ENCODE results near the gene CCDC85A.
"Not testable (repeated sequence)": the region's sequence is repeated elsewhere in the genome, so short reads cannot be mapped to it uniquely, and the experiment has no call there.

Gene CCDC85A

DNA sequence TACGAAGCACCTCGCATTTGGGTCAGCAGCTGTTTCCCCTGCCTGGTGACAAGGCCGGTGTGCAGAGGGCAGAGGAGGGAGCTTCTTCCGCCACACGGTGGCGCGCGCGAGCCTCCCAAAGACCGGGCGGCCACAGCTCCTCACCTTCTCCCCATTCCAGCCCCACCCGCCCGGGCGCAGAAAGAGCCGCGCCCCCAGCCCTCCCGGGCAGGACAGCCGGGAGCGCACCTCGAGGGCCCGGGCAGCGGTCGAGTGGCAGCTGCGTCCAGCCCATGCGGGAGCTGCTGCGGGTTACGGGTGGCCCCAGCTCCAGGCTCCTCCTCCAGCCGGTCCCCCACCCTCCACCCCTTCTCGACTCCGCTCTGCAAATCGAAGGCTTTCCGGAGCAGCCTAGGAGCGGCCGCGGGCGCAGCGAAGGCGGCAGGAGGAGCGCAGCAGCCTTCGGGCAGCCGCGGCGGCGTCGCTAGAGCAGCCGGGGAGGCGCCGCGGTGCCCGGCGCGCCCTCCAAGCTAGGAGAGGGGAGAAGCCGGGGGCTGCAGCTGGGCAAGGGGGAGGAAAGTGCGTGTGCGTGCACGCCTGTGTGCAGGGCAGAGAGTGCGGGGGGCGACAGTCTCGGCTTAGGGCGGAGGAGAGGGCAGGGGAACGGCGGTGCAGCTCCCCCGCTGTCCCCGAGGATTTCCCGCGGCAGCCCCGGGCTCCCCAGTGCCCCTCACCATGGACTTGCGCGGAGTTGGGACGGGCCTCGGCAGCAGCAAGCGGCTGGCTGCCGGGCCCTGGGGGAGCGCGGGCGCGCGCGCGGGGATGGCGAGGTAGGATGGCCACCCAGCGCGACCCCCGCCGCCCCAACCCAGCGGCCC, at the start of gene CCDC85A:
TSS of gene CCDC85A (plus strand) at position 348 of the 857 bp plus-strand sequence. CDS start 635 bp downstream, outside the sequence.
- DNase-seq = peak; percentile 62

GRCh38 chr2:56134861-56135260, 48.9 kb upstream of the CCDC85A start:
- no peak for DNase-seq

DNA sequence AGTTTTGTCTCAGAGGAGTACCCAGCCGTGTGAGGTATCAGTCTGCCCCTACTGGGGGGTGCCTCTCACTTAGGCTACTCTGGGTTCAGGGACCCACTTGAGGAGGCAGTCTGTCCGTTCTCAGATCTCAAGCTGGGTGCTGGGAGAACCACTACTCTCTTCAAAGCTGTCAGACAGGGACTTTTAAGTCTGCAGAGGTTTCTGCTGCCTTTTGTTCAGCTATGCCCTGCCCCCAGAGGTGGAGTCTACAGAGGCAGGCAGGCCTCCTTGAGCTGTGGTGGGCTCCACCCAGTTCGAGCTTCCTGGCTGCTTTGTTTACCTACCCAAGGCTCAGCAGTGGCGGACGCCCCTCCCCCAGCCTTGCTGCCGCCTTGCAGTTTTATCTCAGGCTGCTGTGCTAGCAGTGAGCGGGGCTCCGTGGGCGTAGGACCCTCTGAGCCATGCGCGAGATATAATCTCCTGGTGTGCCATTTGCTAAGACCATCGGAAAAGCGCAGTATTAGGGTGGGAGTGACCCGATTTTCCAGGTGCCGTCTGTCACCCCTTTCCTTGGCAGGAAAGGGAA, 41.2 kb upstream of the CCDC85A start:
- DNase-seq = not testable (repeated sequence)

- no peak for DNase-seq
Observed at GRCh38 chr2:56147907-56148306, 35.9 kb upstream of the CCDC85A start.

DNA sequence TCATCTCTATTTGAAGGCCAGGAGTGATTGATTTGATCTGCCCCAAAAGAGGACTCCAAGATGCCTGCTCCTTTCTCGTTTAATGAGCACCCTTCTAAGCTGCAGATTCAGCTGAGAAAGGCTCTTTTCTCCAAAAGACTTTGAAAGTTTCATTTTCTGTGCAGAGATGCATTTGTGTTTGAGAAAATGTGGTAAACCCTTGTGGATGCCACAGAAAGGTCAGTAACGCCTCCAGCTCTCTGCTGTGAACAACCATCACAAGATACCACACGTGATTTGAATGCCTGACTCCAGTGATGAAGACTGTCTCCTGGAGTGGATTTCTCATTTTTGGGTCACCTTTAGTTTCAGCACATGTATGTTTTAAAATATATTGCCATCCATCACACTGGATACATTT, 35.0 kb upstream of the CCDC85A start:
- DNase-seq = no peak

DNA sequence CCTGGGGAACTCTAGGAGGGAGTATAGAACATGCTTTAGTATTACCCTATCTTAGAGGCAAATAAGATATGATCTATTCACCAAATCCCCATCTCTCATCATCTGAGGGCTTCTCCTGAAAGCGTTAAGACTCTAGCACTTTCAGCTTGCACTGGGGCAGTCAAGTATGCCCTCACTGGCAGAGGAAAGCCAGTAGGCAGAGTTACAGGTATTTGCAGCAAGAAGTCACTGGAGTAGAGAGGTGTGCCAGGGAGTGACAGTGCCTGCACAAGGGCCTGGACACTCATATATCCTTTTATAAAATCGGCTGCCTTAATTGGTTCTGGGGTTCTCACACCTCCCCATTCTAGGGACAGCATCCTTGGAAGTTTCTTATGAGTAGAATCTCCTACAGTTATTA, 31.9 kb upstream of the CCDC85A start:
- DNase-seq = no peak

- DNase-seq = no peak
Observed at GRCh38 chr2:56155188-56155587, 28.6 kb upstream of the CCDC85A start.

GRCh38 chr2:56159875-56160274, 23.9 kb upstream of the CCDC85A start:
- DNase-seq = not testable (repeated sequence)

DNA sequence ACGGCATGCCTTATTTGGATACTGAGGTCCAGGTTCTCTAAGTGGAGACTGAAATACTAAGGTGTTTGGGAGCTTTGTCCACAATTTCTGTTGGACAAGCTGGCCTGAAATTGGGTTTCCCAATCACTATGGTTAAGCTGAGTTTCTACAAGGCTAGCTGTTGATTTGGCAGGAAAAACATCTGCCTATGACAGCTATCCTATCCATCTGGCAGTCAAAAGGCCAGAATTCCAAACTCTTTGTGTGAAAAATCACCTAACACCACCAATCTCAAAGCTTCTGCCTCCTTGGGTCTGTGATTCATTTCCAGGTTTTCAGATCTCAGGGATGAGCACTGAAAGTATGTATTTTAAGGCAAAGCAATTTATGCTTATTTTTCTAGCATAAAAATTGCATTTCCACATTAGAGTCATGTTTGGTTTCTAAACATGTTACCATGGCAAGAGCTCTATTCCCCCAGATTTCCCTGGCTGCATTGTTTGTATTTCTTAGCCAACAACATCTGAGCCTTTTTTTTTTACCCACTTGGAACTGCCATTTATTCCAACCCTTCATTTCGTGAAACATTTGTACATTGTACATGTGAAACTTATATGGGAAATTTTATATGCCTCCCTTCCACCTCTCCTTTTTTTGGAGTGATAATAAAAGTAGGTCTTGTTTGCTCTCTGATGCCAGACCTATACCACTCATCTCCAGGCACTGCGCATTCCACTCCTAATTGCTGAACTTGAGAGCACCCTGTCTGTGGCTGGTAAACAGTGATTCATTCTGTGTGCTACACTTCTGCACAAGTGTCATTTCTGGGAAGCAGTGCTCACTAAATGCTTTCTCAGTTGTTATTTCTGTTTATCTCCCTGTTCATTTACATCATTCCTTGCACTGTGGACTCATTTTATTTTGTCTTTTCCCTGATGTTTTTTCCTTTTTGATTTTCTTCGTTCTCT, 15.9 kb upstream of the CCDC85A start:
- peak; percentile 54 for DNase-seq

GRCh38 chr2:56169521-56169920, 14.3 kb upstream of the CCDC85A start:
- no peak for DNase-seq

DNA sequence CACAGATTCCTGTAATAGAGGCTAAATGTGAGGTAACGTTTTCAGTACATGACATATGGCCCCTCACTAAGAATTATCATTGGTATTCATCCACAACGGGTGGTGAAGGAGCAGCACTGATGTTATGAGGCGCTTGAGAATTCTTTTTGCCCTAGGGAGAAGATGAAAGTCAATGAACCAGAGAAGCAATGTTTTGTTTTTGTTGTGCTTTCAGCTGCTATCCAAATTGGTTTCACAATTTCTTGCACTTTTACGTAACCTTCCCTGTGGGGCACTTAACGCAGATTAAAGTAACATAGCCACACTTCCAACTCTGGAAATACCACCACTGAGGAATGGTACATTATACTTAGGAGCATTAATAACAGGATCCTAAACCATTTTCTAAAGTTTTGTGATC, 13.3 kb upstream of the CCDC85A start:
- DNase-seq = no peak

DNA sequence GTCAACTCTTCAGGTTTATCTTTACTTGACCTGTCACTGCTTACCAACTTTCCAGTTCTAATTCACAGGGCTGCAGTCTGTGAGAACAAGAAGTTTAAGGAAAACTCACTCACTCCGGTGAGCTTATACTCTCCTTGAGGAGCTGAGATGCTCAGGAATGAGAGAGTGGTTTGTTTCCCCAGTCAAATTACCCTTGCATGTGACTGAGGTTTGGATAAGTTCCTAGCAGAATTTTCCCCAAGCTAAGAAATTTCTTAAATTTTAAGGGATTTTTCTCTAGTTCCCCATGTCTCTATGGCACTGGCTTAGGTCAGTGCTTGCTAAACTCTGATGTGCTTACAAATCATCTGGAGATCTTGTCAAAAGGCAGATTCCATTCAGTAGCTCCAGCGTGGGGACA, 12.8 kb upstream of the CCDC85A start:
- DNase-seq = no peak

DNA sequence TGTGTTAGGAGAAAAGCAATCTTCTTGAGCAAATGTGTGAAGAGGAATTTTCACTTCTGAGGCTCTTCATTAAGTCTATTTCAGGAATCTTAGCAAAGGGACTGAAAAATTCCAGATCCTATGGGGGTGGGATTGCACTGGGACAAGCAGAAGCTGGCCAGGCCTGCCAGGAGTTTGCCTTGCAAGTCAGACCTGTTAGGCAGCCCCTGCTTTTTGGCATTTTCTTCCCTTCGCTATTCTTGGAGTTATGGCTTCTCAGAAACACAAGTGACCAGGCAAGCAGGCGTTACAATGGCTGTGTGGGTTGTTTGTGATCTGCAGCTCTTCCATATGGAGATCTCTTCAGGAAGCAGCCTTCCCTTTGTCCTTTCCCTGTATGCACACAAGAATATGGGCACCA, 8.0 kb upstream of the CCDC85A start:
- no peak for DNase-seq

DNA sequence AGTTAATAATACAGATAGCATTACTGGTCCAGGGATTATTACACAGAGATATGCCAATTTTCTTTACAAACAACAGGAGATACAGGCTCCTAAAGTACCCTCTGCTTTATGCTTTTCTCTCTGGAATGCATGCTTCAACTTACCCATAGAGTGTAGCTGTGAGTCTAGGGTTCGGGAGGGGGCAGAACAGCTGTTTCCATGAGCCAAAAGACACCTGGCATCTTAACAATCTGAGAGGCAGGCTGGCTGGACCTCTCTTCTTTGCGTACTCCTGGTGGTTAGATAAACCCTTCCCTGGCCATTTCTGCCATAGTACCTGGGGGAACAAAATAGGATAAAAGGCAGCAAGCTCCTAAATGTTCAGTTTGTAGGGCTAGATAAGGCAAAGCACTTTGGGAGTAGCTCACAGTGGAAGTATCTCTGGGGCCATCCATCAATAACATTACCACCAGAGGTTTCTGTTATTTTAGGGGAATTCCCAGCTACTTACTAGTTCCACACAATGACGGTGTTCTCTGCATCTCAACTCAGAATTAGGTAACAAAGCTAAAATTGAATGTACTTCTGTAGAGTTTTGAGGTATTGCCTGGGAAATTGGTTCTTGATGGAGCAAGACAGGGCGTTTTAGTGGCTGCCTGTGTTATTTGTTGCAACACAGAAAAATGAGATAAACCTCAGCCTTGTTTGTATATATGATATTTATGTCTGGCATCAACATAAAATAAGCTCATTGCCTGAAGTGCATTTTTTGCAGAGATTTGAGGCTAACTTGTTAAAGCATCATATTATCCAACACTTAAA, 6.2 kb upstream of the CCDC85A start:
- no peak for DNase-seq

GRCh38 chr2:56179931-56180330, 3.9 kb upstream of the CCDC85A start:
- DNase-seq = no peak

GRCh38 chr2:56182420-56182819, 1.4 kb upstream of the CCDC85A start:
- DNase-seq = no peak

- no peak for DNase-seq
Observed at GRCh38 chr2:56184500-56185011, 766 bp downstream of the CCDC85A start.

- no peak for DNase-seq
Observed at GRCh38 chr2:56185101-56185581, 1.4 kb downstream of the CCDC85A start.

DNA sequence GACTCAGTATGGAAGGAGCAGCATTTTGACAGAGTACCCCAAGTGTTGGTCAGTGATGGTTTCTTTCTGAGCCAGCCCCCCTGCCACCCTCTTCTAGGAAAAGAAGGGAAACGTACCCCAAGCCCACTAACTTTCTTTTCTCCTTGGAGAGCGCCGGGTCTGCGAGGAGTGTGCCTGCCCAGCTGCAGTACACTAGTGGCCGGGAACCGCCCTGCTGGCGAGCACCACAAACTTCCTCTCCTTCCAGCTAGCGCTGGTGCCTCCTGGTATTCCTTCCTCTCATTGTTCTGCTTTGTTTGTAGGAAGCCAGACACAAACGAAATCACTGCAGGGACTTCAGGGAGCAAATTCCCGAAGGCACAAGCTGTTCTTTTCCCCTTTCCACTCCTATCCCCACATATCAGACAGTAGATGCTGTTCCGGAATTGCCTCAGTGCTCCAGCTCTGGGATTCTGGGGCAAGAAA, 1.8 kb downstream of the CCDC85A start:
- DNase-seq = peak; percentile 56

DNA sequence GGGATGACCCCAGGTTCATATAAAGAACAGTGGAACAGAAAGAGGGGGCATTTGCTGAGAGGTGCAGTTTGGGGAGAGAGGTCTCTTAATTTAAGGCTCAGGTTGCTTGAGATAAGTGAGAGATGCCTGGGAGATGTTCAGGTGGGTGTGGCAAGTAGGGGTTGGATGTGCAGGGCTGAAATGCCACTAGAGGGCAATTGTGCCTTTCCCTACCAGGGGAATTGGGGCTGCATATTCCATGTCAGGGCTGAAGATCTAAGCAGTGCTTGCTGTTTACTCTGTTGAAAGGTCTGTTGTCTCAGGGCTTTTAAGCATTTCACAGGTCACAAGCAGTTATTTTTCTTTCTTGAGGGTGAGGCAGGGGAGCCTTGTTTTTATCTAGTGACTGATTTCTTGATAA, 7.8 kb downstream of the CCDC85A start:
- peak; percentile 52 for DNase-seq

DNA sequence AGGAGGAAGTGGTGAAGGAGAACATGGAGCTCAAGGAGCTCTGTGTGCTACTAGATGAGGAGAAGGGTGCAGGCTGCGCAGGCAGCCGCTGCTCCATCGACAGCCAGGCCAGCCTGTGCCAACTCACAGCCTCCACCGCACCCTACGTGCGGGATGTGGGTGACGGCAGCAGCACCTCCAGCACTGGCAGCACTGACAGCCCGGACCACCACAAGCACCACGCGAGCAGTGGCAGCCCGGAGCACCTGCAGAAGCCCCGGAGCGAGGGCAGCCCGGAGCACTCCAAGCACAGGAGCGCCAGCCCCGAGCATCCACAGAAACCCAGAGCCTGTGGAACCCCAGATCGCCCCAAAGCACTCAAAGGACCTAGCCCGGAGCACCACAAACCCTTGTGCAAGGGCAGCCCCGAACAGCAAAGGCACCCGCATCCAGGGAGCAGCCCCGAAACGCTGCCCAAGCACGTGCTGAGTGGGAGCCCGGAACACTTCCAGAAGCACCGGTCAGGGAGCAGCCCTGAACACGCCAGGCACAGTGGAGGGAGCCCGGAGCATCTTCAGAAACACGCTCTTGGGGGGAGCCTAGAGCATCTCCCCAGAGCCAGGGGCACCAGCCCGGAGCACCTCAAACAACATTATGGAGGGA, 9.0 kb downstream of the CCDC85A start:
- DNase-seq = no peak

Measured in kidney glomerular epithelial cell (primary cell).